Measurements from ENCODE around the gene ZNF536. TPM values are rescaled to one million over a fixed set of nuclear protein-coding genes. Genes with fewer than 3 reads are reported as not detected.

ZNF536 gene
- polyA plus RNA-seq, 1 of the 3 experiments (the other 2 are of a cell fraction): 0.41 TPM

DNA sequence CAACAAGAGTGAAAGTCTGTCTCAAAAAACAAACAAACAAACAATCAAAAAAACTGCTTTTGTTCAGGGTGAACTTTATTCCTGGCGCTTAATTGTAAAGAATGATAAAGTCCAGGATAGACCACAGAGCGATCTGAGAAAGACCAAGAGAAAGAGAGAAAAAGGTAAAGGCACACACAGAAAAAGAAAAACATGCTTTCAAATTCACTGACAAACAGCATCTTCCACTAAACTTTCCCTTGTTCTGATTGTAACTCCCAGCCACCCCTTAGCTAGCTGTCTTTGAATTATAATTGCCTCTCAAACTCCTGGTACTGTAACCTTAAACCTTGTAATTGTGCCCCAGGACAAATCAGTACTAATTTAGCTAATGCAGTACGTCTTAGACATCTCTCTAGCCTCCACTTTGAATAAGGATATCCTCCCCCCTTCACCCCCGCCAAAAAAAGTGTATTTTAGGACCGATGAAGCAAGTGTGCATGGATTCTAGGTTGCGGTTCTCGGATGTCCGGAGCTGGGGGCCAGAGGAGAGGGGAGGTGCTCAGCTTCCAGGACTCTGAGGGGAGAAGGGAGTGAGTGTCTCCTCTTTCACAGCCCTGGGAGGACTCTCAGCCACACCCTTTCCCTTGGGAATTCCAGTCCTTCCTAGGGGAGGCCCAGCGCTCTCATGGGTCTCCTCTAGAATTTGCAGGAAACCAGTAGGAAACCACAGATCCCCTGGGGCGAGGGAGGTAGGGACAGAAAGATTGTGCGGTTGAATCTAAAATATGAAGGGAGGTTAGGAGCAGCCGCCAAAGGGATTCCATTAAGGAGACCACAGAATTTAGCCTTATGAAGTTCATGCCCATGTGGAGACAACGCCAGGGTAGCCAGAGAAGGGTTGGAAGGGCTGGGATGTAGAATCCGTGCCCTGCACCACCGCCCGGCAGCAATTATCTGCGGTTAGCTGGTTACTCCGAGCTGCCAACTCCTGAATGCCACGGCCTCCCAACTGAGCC lies 19.7 kb downstream of the ZNF536 start:
- DNase-seq: no peak
- POLR2A ChIA-PET: no interaction called here

DNA sequence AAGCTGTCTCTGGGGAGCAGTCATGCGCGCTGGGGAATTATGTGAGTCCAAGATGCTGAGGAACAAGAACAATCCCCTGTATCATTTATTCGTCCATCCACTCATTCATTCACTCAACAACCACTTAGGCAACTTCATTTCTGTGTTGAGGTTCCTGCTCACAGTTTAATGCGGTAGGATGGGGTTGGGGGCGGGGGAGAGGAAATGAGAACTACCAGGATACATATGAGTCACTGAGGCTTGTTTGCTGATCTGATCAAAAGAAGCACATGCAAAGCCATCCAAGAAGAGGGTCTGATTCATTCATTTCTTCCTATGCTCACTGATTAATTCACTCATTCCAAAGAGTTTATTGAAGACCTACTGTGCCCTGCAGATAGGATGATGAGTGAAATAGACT lies 20.9 kb downstream of the ZNF536 start:
- no peak overlapping the region for H2AFZ ChIP-seq (ENCODE audit: low read depth)
- H3K4me3 ChIP-seq (ENCODE audit: low read depth in 2 of 2, low read length in 1 of 2): no peak overlapping the region
- H3K27me3 ChIP-seq (ENCODE audit: insufficient read depth): no peaks in the 10 kb centered on the region
- H3K9ac ChIP-seq: no peak overlapping the region
- no peak overlapping the region for H3K27ac ChIP-seq (ENCODE audit: low read depth in 2 of 2, low read length in 1 of 2)
- no peaks in the 10 kb centered on the region for H4K20me1 ChIP-seq (ENCODE audit: insufficient read depth)
- no peak for DNase-seq
- no peak for TF ChIP-seq GABPA (IDR thresholded peaks at IDR 0.05; ENCODE audit: low read depth)
- TF ChIP-seq, protein P1, sequence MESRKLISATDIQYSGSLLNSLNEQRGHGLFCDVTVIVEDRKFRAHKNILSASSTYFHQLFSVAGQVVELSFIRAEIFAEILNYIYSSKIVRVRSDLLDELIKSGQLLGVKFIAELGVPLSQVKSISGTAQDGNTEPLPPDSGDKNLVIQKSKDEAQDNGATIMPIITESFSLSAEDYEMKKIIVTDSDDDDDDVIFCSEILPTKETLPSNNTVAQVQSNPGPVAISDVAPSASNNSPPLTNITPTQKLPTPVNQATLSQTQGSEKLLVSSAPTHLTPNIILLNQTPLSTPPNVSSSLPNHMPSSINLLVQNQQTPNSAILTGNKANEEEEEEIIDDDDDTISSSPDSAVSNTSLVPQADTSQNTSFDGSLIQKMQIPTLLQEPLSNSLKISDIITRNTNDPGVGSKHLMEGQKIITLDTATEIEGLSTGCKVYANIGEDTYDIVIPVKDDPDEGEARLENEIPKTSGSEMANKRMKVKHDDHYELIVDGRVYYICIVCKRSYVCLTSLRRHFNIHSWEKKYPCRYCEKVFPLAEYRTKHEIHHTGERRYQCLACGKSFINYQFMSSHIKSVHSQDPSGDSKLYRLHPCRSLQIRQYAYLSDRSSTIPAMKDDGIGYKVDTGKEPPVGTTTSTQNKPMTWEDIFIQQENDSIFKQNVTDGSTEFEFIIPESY (IDR thresholded peaks at IDR 0.05; ENCODE audit: borderline replicate concordance, low read depth): no peak
- TF ChIP-seq RXRA (IDR thresholded peaks at IDR 0.05; ENCODE audit: borderline replicate concordance, low read depth): no peak
- no peak for TF ChIP-seq TEAD4 (IDR thresholded peaks at IDR 0.05; ENCODE audit: borderline replicate concordance, insufficient read depth)
- no peak for TF ChIP-seq SIN3A (IDR thresholded peaks at IDR 0.05; ENCODE audit: borderline replicate concordance, low read depth, low read length)
- TF ChIP-seq TAF1 (IDR thresholded peaks at IDR 0.05; ENCODE audit: borderline replicate concordance, low read depth, low read length): no peak
- no peak for TF ChIP-seq RCOR1 (IDR thresholded peaks at IDR 0.05; ENCODE audit: low read length)
- TF ChIP-seq POLR2AphosphoS5 (IDR thresholded peaks at IDR 0.05; ENCODE audit: low read depth, low read length): no peak
- TF ChIP-seq EZH2phosphoT487 (IDR thresholded peaks at IDR 0.05; ENCODE audit: borderline replicate concordance, low read depth): no peak
- no peak for TF ChIP-seq JUND (IDR thresholded peaks at IDR 0.05)
- TF ChIP-seq RFX5 (IDR thresholded peaks at IDR 0.05; ENCODE audit: low read length): no peak
- TF ChIP-seq NFIC (IDR thresholded peaks at IDR 0.05; ENCODE audit: borderline replicate concordance): no peak
- no peak for TF ChIP-seq CHD2 (IDR thresholded peaks at IDR 0.05; ENCODE audit: low read length, partially characterized antibody)
- no peak for TF ChIP-seq MXI1 (IDR thresholded peaks at IDR 0.05; ENCODE audit: low read depth, low read length)
- no peak for TF ChIP-seq YY1 (IDR thresholded peaks at IDR 0.05; ENCODE audit: low read depth)
- TF ChIP-seq, protein P2, sequence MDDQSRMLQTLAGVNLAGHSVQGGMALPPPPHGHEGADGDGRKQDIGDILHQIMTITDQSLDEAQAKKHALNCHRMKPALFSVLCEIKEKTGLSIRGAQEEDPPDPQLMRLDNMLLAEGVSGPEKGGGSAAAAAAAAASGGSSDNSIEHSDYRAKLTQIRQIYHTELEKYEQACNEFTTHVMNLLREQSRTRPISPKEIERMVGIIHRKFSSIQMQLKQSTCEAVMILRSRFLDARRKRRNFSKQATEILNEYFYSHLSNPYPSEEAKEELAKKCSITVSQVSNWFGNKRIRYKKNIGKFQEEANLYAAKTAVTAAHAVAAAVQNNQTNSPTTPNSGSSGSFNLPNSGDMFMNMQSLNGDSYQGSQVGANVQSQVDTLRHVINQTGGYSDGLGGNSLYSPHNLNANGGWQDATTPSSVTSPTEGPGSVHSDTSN (IDR thresholded peaks at IDR 0.05): no peak
- TF ChIP-seq, protein P3, sequence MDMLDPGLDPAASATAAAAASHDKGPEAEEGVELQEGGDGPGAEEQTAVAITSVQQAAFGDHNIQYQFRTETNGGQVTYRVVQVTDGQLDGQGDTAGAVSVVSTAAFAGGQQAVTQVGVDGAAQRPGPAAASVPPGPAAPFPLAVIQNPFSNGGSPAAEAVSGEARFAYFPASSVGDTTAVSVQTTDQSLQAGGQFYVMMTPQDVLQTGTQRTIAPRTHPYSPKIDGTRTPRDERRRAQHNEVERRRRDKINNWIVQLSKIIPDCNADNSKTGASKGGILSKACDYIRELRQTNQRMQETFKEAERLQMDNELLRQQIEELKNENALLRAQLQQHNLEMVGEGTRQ (IDR thresholded peaks at IDR 0.05; ENCODE audit: borderline replicate concordance, low read depth, low read length): no peak
- TF ChIP-seq SMC3 (IDR thresholded peaks at IDR 0.05; ENCODE audit: low read depth, low read length): no peak
- TF ChIP-seq NRF1 (IDR thresholded peaks at IDR 0.05; ENCODE audit: low read depth, low read length): no peak
- TF ChIP-seq, protein P4, sequence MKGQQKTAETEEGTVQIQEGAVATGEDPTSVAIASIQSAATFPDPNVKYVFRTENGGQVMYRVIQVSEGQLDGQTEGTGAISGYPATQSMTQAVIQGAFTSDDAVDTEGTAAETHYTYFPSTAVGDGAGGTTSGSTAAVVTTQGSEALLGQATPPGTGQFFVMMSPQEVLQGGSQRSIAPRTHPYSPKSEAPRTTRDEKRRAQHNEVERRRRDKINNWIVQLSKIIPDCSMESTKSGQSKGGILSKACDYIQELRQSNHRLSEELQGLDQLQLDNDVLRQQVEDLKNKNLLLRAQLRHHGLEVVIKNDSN (IDR thresholded peaks at IDR 0.05; ENCODE audit: borderline replicate concordance, low read depth): no peak
- no peaks in the 10 kb centered on the region for H3K79me2 ChIP-seq (ENCODE audit: insufficient read depth)
- no peak overlapping the region for H3K4me2 ChIP-seq
- ChIA-PET POLR2A (no interaction called here), CTCF (no interaction called here)
- no peaks in the 10 kb centered on the region for H3K9me3 ChIP-seq
- no peaks in the 10 kb centered on the region for H3K36me3 ChIP-seq (replicated peaks in 1 of 2; ENCODE audit: control insufficient read depth in 1 of 2, insufficient read depth in 2 of 2, low read length in 1 of 2)
- H3K9me2 ChIP-seq: no peaks in the 10 kb centered on the region
- WGBS (ENCODE audit: low lambda C conversion rate): 51% methylated on average over 5 of the region's 5 CpGs
- no peaks in the 10 kb centered on the region; a peak in 1 of 4 replicates for H3K4me1 ChIP-seq (ENCODE audit: control insufficient read depth in 1 of 2, insufficient read depth in 2 of 2, low read depth in 1 of 2, low read length in 1 of 2)
- H3F3A ChIP-seq (replicated peaks; ENCODE audit: insufficient read depth): no peaks in the 10 kb centered on the region

More for the DNA sequence above, 19.7 kb downstream of the ZNF536 start:
- H3K36me3 ChIP-seq (replicated peaks in 1 of 2; ENCODE audit: control insufficient read depth in 1 of 2, insufficient read depth in 2 of 2, low read length in 1 of 2): no peaks in the 10 kb centered on the region
- H3K27ac ChIP-seq (ENCODE audit: low read depth in 2 of 2, low read length in 1 of 2): no peak overlapping the region
- TF ChIP-seq, protein P5, sequence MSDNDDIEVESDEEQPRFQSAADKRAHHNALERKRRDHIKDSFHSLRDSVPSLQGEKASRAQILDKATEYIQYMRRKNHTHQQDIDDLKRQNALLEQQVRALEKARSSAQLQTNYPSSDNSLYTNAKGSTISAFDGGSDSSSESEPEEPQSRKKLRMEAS (IDR thresholded peaks at IDR 0.05; ENCODE audit: low read depth): no peak
- TF ChIP-seq MXI1 (IDR thresholded peaks at IDR 0.05; ENCODE audit: low read depth, low read length) (no peak), SIN3A (IDR thresholded peaks at IDR 0.05; ENCODE audit: borderline replicate concordance, low read depth, low read length) (no peak)
- H3K9me2 ChIP-seq: no peaks in the 10 kb centered on the region
- no peaks in the 10 kb centered on the region for H4K20me1 ChIP-seq (ENCODE audit: insufficient read depth)
- no peak overlapping the region for H3K9ac ChIP-seq
- no peak overlapping the region for H3K4me3 ChIP-seq (ENCODE audit: low read depth in 2 of 2, low read length in 1 of 2)
- H3K9me3 ChIP-seq: no peaks in the 10 kb centered on the region
- CTCF ChIA-PET: interaction anchor here (2.1 to 2.5 kb wide), 2 partner anchors 12 to 258 kb away, joined by 4 to 6 read pairs; no protein-coding TSS in a partner anchor
- peaks cover 0 to 11% of the 10 kb centered on the region in 2 experiments; a peak in 1 of 4 replicates for H3K4me1 ChIP-seq (ENCODE audit: control insufficient read depth in 1 of 2, insufficient read depth in 2 of 2, low read depth in 1 of 2, low read length in 1 of 2)
- WGBS (ENCODE audit: low lambda C conversion rate): 50% methylated on average over 18 of the region's 19 CpGs
- no peaks in the 10 kb centered on the region for H3F3A ChIP-seq (replicated peaks; ENCODE audit: insufficient read depth)
- H3K79me2 ChIP-seq (ENCODE audit: insufficient read depth): no peaks in the 10 kb centered on the region
- H2AFZ ChIP-seq (ENCODE audit: low read depth): no peak overlapping the region
- H3K27me3 ChIP-seq (ENCODE audit: insufficient read depth): no peaks in the 10 kb centered on the region
- no peak overlapping the region for H3K4me2 ChIP-seq
